CD14-positive monocyte (primary cell): Measurements from ENCODE around the gene EPB41. TPM values are rescaled to one million over a fixed set of nuclear protein-coding genes. Genes with fewer than 3 reads are reported as not detected.

ENCODE experiments used
- DNase-seq, 3 donors: peaks; one replicate each; pipeline ENCODE4 v3.0.0-alpha.2; 2011 to 2022
- H2AFZ ChIP-seq: 2 replicates; pipeline ENCODE4 v1.6.0; 2012; ENCODE audit warnings: mild to moderate bottlenecking, low read depth, low read length, inconsistent platforms; ENCODE audit not compliant: insufficient read depth, poor library complexity, severe bottlenecking
- H3K27ac ChIP-seq, 2 donors: 1 replicate in 1 of 2; 2 replicates in 1 of 2; pipeline ENCODE4 v1.5.1; 2012 to 2013; ENCODE audit warnings: low read length in 2 of 2, control low read depth in 1 of 2, inconsistent platforms in 1 of 2, low read depth in 1 of 2, mild to moderate bottlenecking in 1 of 2
- H3K27me3 ChIP-seq, 2 donors: one replicate each; pipeline versions ENCODE4 v1.6.0 to v1.6.1; 2011 to 2013; ENCODE audit warnings: low read length in 2 of 2; ENCODE audit not compliant: control insufficient read depth in 2 of 2, insufficient read depth in 2 of 2
- H3K36me3 ChIP-seq, 2 donors: replicated peaks in 1 of 2; 1 replicate in 1 of 2; 2 replicates in 1 of 2; pipeline versions ENCODE4 v1.5.1 to v1.6.1; 2012 to 2013; ENCODE audit warnings: low read length in 2 of 2, control low read depth in 1 of 2, inconsistent platforms in 1 of 2, mild to moderate bottlenecking in 1 of 2; ENCODE audit not compliant: insufficient read depth in 2 of 2, control insufficient read depth in 1 of 2
- H3K4me1 ChIP-seq, 2 donors: 1 replicate in 1 of 2; 2 replicates in 1 of 2; pipeline versions ENCODE4 v1.5.1 to v1.6.1; 2012 to 2013; ENCODE audit warnings: low read length in 2 of 2, control low read depth in 1 of 2, inconsistent platforms in 1 of 2, mild to moderate bottlenecking in 1 of 2, moderate library complexity in 1 of 2; ENCODE audit not compliant: insufficient read depth in 2 of 2, control insufficient read depth in 1 of 2
- H3K4me2 ChIP-seq: replicated peaks from 2 replicates; pipeline ENCODE3; 2012; ENCODE audit warnings: low read length, moderate library complexity, mild to moderate bottlenecking; ENCODE audit not compliant: poor library complexity, severe bottlenecking; ENCODE audit errors: extremely low read depth
- H3K4me3 ChIP-seq, 3 experiments: fragments of 200-600 bp in 1 of 3; sonication (generic) in 1 of 3; replicated peaks in 1 of 3; 1 replicate in 2 of 3; 2 replicates in 1 of 3; pipeline ENCODE4 v1.5.1; 2011 to 2013; ENCODE audit warnings: low read length in 3 of 3, mild to moderate bottlenecking in 3 of 3, control low read depth in 2 of 3, low read depth in 2 of 3, inconsistent platforms in 1 of 3, moderate library complexity in 1 of 3
- H3K79me2 ChIP-seq: 2 replicates; pipeline ENCODE4 v1.6.0; 2012; ENCODE audit warnings: mild to moderate bottlenecking, control low read depth, inconsistent platforms, low read length, moderate library complexity; ENCODE audit not compliant: insufficient read depth
- H3K9ac ChIP-seq: 2 replicates; pipeline ENCODE4 v1.6.0; 2017; ENCODE audit warnings: low read length, mild to moderate bottlenecking; ENCODE audit not compliant: insufficient read depth, poor library complexity, severe bottlenecking
- H3K9me3 ChIP-seq, 2 donors: replicated peaks in 1 of 2; 1 replicate in 1 of 2; 2 replicates in 1 of 2; pipeline versions ENCODE4 v1.5.1 to v1.6.1; 2012 to 2013; ENCODE audit warnings: low read length in 2 of 2, control low read depth in 1 of 2; ENCODE audit not compliant: control insufficient read depth in 1 of 2, insufficient read depth in 1 of 2
- H4K20me1 ChIP-seq: 2 replicates; pipeline ENCODE4 v1.6.0; 2012; ENCODE audit warnings: mild to moderate bottlenecking, low read length, control low read depth, moderate library complexity; ENCODE audit not compliant: insufficient read depth
- H3K27ac Mint-ChIP-seq, 7 donors: one replicate each; pipeline ENCODE4 v1.8.0; 2020; ENCODE audit warnings: mild to moderate bottlenecking in 7 of 7, mixed read lengths in 7 of 7, moderate library complexity in 6 of 7, inconsistent platforms in 2 of 7
- H3K27me3 Mint-ChIP-seq, 3 donors: one replicate each; pipeline ENCODE4 v1.8.0; 2021 to 2022; ENCODE audit warnings: low read depth in 3 of 3, mild to moderate bottlenecking in 3 of 3, mixed read lengths in 3 of 3, moderate library complexity in 3 of 3, inconsistent platforms in 1 of 3
- H3K36me3 Mint-ChIP-seq, 2 donors: one replicate each; pipeline ENCODE4 v1.8.0; 2020; ENCODE audit warnings: mixed read lengths in 2 of 2, inconsistent platforms in 1 of 2, mild to moderate bottlenecking in 1 of 2
- H3K4me1 Mint-ChIP-seq: one replicate; pipeline ENCODE4 v1.8.0; 2020; ENCODE audit warnings: mild to moderate bottlenecking, mixed read lengths
- H3K4me3 Mint-ChIP-seq, 2 donors: one replicate each; pipeline ENCODE4 v1.8.0; 2020; ENCODE audit warnings: mild to moderate bottlenecking in 2 of 2, mixed read lengths in 2 of 2, moderate library complexity in 1 of 2
- H3K9me3 Mint-ChIP-seq, 7 donors: one replicate each; pipeline ENCODE4 v1.8.0; 2020 to 2022; ENCODE audit warnings: mixed read lengths in 7 of 7, mild to moderate bottlenecking in 6 of 7, moderate library complexity in 6 of 7, inconsistent platforms in 2 of 7
- CTCF ChIP-seq: fragments of 200-600 bp; IDR thresholded peaks from one replicate; pipeline ENCODE4 v1.8.0; 2022; ENCODE audit warnings: antibody characterized with exemption, mild to moderate bottlenecking
- WGBS: methylation state at CpG from one replicate; pipeline ENCODE4 v1.1.5; 2013; ENCODE audit warnings: missing lambda C conversion rate; ENCODE audit not compliant: insufficient coverage; 5-methylcytosine and 5-hydroxymethylcytosine counted together
- intact Hi-C, 2 donors: fragments of 100-400 bp; cut with micrococcal nuclease; formaldehyde crosslinking; loops; one replicate each; pipeline versions ENCODE4 v1.15.0 to v1.15.1; 2023
- polyA plus RNA-seq, 3 donors: library from polyadenylated mRNA; depleted of rRNA in 1 of 3; unstranded in 2 of 3; stranded (reverse) in 1 of 3; fragments of 300-500 nt in 2 of 3; fragments of >200 nt in 1 of 3; fragmentation: Illumina TruSeq in 2 of 3; gene quantifications; 1 replicate in 2 of 3; 2 replicates in 1 of 3; pipeline ENCODE4 v1.2.3, GENCODE V29; 2012 to 2021

Gene EPB41
- polyA plus RNA-seq, 3 donors = 11.3 to 19.4 (median 18.9) TPM

GRCh38 chr1:28887835-28888682 lies 26.3 kb upstream of the EPB41 start:
- H3K36me3 ChIP-seq = peaks cover 0 to under 1% of the 10 kb centered on the region in 2 donors
- peaks cover 6% of the 10 kb centered on the region for H4K20me1 ChIP-seq
- DNase-seq = no peak
- 18% methylated on average over 12 of the region's 24 CpGs for WGBS
- peaks cover 39 to 57% of the 10 kb centered on the region in 2 donors for H3K4me1 ChIP-seq
- Mint-ChIP-seq H3K9me3 (no peaks in the 10 kb centered on the region), H3K4me1 (peaks cover 56% of the 10 kb centered on the region), H3K36me3 (peaks cover 3 to 13% of the 10 kb centered on the region in 2 donors), H3K27me3 (peaks cover 0 to 1% (median 0%) of the 10 kb centered on the region in 3 donors), H3K27ac (peak overlapping the region in 6 of 7 donors; percentile 15 to 98 (median 74)), H3K4me3 (peak overlapping the region; percentile 89 to 98)
- H3K4me3 ChIP-seq = peak overlapping the region; percentile 89 to 99 (median 99)
- H3K4me2 ChIP-seq = peak overlapping the region; percentile 98
- TF ChIP-seq CTCF = no peak
- peak overlapping the region; percentile 94 for H3K9ac ChIP-seq
- H3K27ac ChIP-seq = peak overlapping the region in 1 of 2 donors; percentile 98
- intact Hi-C loops = loop anchor here in 1 of 2 donors (5.0 to 10.0 kb wide), 2 partner anchors 243 to 294 kb away; partner anchors contain the start of genes RNU11, SRSF4 and TAF12
- H3K27me3 ChIP-seq = no peaks in the 10 kb centered on the region
- no peaks in the 10 kb centered on the region for H3K9me3 ChIP-seq
- H2AFZ ChIP-seq = peak overlapping the region; percentile 93
- H3K79me2 ChIP-seq = peaks cover 34% of the 10 kb centered on the region

GRCh38 chr1:28888915-28889314 lies 25.5 kb upstream of the EPB41 start:
- Histone ChIP-seq H3K27me3 (no peaks in the 10 kb centered on the region), H3K27ac (peak overlapping the region in 1 of 2 donors; percentile 14), H3K4me2 (no peak overlapping the region), H4K20me1 (peaks cover 10% of the 10 kb centered on the region), H3K4me1 (peaks cover 35 to 49% of the 10 kb centered on the region in 2 donors), H3K9me3 (no peaks in the 10 kb centered on the region), H2AFZ (no peak overlapping the region), H3K79me2 (peaks cover 34% of the 10 kb centered on the region), H3K9ac (no peak overlapping the region), H3K36me3 (peaks cover 5 to 9% of the 10 kb centered on the region in 2 donors), H3K4me3 (no peak overlapping the region)
- Mint-ChIP-seq H3K4me3 (no peak overlapping the region), H3K9me3 (no peaks in the 10 kb centered on the region), H3K27ac (peak overlapping the region in 3 of 7 donors; percentile 3 to 68 (median 56)), H3K27me3 (peaks cover 0 to 1% (median 0%) of the 10 kb centered on the region in 3 donors), H3K36me3 (peaks cover 9 to 21% of the 10 kb centered on the region in 2 donors), H3K4me1 (peaks cover 50% of the 10 kb centered on the region)
- TF ChIP-seq CTCF = no peak
- DNase-seq = no peak
- intact Hi-C loops = loop anchor here in 1 of 2 donors (5.0 to 10.0 kb wide), 2 partner anchors 244 to 293 kb away; partner anchors contain the start of genes RNU11, SRSF4 and TAF12
- 94% methylated on average over 4 of the region's 7 CpGs for WGBS
